Measurements from ENCODE around the gene CFAP300.

- TF ChIP-seq EZH2 (IDR thresholded peaks at IDR 0.05; ENCODE audit: borderline replicate concordance, low read depth, low read length, severe bottlenecking) = no peak
- TF ChIP-seq CTCF (IDR thresholded peaks at IDR 0.05; ENCODE audit: borderline replicate concordance, extremely low read depth, low read length, poor library complexity, severe bottlenecking) = no peak
Measured at GRCh38 chr11:102121329-102121728, 74.1 kb downstream of the CFAP300 start.

Data from DND-41 (cell line).